NB4 (cell line): ENCODE results near the gene AMOTL2.

Experiments
- DNase-seq: peaks from one replicate; pipeline ENCODE4 v3.0.0; 2010; ENCODE audit warnings: low read depth
- H3K4me3 ChIP-seq: one replicate; pipeline ENCODE4 v1.5.1; 2011; ENCODE audit warnings: mild to moderate bottlenecking, low read depth, low read length, moderate library complexity
- CTCF ChIP-seq: IDR thresholded peaks from one replicate; pipeline ENCODE4 v1.5.1; 2012; ENCODE audit warnings: low read depth, low read length
- MAX ChIP-seq: IDR thresholded peaks from 2 replicates; pipeline ENCODE4 v1.6.1; 2011; ENCODE audit warnings: low read depth, low read length
- MYC ChIP-seq: IDR thresholded peaks from 2 replicates; pipeline ENCODE4 v1.6.1; 2011; ENCODE audit warnings: low read depth, low read length
- POLR2A ChIP-seq: IDR thresholded peaks from 2 replicates; pipeline ENCODE4 v1.6.1; 2011; ENCODE audit warnings: mild to moderate bottlenecking; ENCODE audit not compliant: insufficient read length; ENCODE audit errors: extremely low read depth

AMOTL2 gene

GRCh38 chr3:134317106-134317947 lies 56.9 kb downstream of the AMOTL2 start:
- TF ChIP-seq POLR2A, result no peak
- no peak for TF ChIP-seq CTCF
- no peak for TF ChIP-seq MYC
- TF ChIP-seq MAX, result no peak
- no peak for DNase-seq
- H3K4me3 ChIP-seq, result no peak overlapping the region

GRCh38 chr3:134315286-134316106 lies 58.8 kb downstream of the AMOTL2 start:
- no peak for DNase-seq
- no peak for TF ChIP-seq MAX
- TF ChIP-seq MYC, result no peak
- no peak for TF ChIP-seq CTCF
- no peak for TF ChIP-seq POLR2A
- H3K4me3 ChIP-seq, result no peak overlapping the region

- H3K4me3 ChIP-seq, result no peak overlapping the region
Measured at GRCh38 chr3:134314588-134315285, 59.5 kb downstream of the AMOTL2 start.

GRCh38 chr3:134313847-134314587 lies 60.2 kb downstream of the AMOTL2 start:
- no peak overlapping the region for H3K4me3 ChIP-seq
- no peak for TF ChIP-seq POLR2A
- TF ChIP-seq MAX, result no peak
- TF ChIP-seq MYC, result no peak
- no peak for TF ChIP-seq CTCF
- DNase-seq, result no peak

More at GRCh38 chr3:134314588-134315285, 59.5 kb downstream of the AMOTL2 start:
- no peak for TF ChIP-seq MAX
- no peak for TF ChIP-seq CTCF
- TF ChIP-seq POLR2A, result no peak
- no peak for TF ChIP-seq MYC
- no peak for DNase-seq
